Stimulated activated CD4-positive, alpha-beta T cell treated with anti-CD3 and anti-CD28 coated beads, Interleukin-12 subunit alpha, Interleukin-12 subunit beta, amount 100 ng/mL, for 24 hours (primary cell): ENCODE measurements around the gene DYRK2.
"Not testable (repeated sequence)": the region's sequence is repeated elsewhere in the genome, so short reads cannot be mapped to it uniquely, and the experiment has no call there.

Source experiments
- DNase-seq, 2 experiments: peaks; one replicate each; pipeline ENCODE4 v3.0.0-alpha.2; 2020; ENCODE audit warnings: low read depth in 2 of 2

Gene DYRK2

GRCh38 chr12:67671419-67671818, 22.9 kb downstream of the DYRK2 start:
- no peak for DNase-seq

GRCh38 chr12:67671892-67672291, 23.3 kb downstream of the DYRK2 start:
- DNase-seq, result no peak

- DNase-seq, result not testable (repeated sequence)
Measured at GRCh38 chr12:67672507-67672906, 24.0 kb downstream of the DYRK2 start.

- DNase-seq, result not testable (repeated sequence)
Measured at GRCh38 chr12:67673509-67673908, 25.0 kb downstream of the DYRK2 start.

- no peak for DNase-seq
Measured at GRCh38 chr12:67674417-67674816, 25.9 kb downstream of the DYRK2 start.

- DNase-seq, result no peak
Measured at GRCh38 chr12:67676624-67677023, 28.1 kb downstream of the DYRK2 start.

GRCh38 chr12:67677166-67677565, 28.6 kb downstream of the DYRK2 start:
- no peak for DNase-seq

GRCh38 chr12:67681105-67681778, 32.7 kb downstream of the DYRK2 start:
- no peak for DNase-seq

- DNase-seq, result no peak
Measured at GRCh38 chr12:67681941-67682620, 33.5 kb downstream of the DYRK2 start.

- DNase-seq, result no peak
Measured at GRCh38 chr12:67689385-67689784, 40.8 kb downstream of the DYRK2 start.

- no peak for DNase-seq
Measured at GRCh38 chr12:67690656-67691055, 42.1 kb downstream of the DYRK2 start.

GRCh38 chr12:67691220-67691619, 42.7 kb downstream of the DYRK2 start:
- DNase-seq, result no peak

- DNase-seq, result no peak
Measured at GRCh38 chr12:67692135-67692534, 43.6 kb downstream of the DYRK2 start.

GRCh38 chr12:67692966-67693365, 44.4 kb downstream of the DYRK2 start:
- DNase-seq, result no peak

- DNase-seq, result no peak
Measured at GRCh38 chr12:67693894-67694293, 45.3 kb downstream of the DYRK2 start.

GRCh38 chr12:67694306-67694900, 45.9 kb downstream of the DYRK2 start:
- no peak for DNase-seq

- no peak for DNase-seq
Measured at GRCh38 chr12:67695974-67696373, 47.4 kb downstream of the DYRK2 start.

GRCh38 chr12:67697443-67697842, 48.9 kb downstream of the DYRK2 start:
- no peak for DNase-seq

GRCh38 chr12:67697967-67698366, 49.4 kb downstream of the DYRK2 start:
- no peak for DNase-seq

GRCh38 chr12:67698672-67699581, 50.4 kb downstream of the DYRK2 start:
- DNase-seq, result peak; percentile 18 to 26

GRCh38 chr12:67701121-67701520, 52.6 kb downstream of the DYRK2 start:
- no peak for DNase-seq

- DNase-seq, result no peak
Measured at GRCh38 chr12:67702136-67702535, 53.6 kb downstream of the DYRK2 start.
